ENCODE measurements around the gene RTP2. TPM values are rescaled to one million over a fixed set of nuclear protein-coding genes. Genes with fewer than 3 reads are reported as not detected.
"Not testable (repeated sequence)": the region's sequence is repeated elsewhere in the genome, so short reads cannot be mapped to it uniquely, and the experiment has no call there.

RTP2 gene
- total RNA-seq, 1 experiment from 2014 or later: not detected

DNA sequence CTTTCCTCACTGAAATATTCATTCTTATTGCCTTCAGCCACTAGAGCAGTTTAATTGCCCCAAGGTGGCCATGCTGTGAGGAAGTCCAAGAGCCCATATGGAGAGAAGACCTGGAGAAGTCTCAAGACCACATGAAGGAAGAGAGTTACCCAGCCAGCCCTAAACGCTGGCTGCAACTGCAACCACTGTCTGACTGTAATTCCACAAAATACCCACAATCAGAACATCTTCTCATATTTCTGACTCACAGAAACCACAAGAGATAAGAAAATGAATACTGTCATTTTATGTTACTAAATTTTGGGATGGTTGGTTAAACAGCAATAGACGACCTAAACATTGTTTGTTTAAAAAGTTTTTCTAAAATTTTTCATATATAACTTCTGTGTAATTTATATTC is 17.5 kb downstream of the RTP2 start:
- POLR2A ChIA-PET: no interaction called here
- intact Hi-C loops (cut with micrococcal nuclease; ENCODE audit: unreplicated experiment) (no loop called here), in situ Hi-C loops (cut with HindIII; ENCODE audit: low pct_unique_long_range_greater_than_20kb, low sequenced_read_pairs) (loop anchor here (25.0 kb wide), 1 partner anchor 373 kb away; no protein-coding TSS in a partner anchor)
- CTCF ChIA-PET: interaction anchor here (0.5 to 0.7 kb wide), 2 partner anchors 66 to 836 kb away, joined by 3 to 8 read pairs; no protein-coding TSS in a partner anchor
- no TSS peak for BruUV-seq (replicated peaks)
- TF ChIP-seq TCF7L2 (IDR thresholded peaks at IDR 0.05; ENCODE audit: low read depth, low read length): no peak
- TF ChIP-seq POLR2AphosphoS5 (IDR thresholded peaks at IDR 0.05; ENCODE audit: low read depth, low read length): no peak
- ATAC-seq (no peak), DNase-seq (ENCODE audit: low read depth, low spot score) (no peak)
- no peak overlapping the region for H3K4me3 ChIP-seq (ENCODE audit: low read depth in 2 of 2, low read length in 2 of 2)
- no peak overlapping the region for H3K27ac ChIP-seq (ENCODE audit: low read length)
- H3K4me1 ChIP-seq (ENCODE audit: control insufficient read depth, insufficient read depth, low read length): no peaks in the 10 kb centered on the region
- H3K36me3 ChIP-seq (ENCODE audit: control insufficient read depth, insufficient read depth, low read length): no peaks in the 10 kb centered on the region
- peaks cover 2% of the 10 kb centered on the region for H3K27me3 ChIP-seq (ENCODE audit: control insufficient read depth, insufficient read depth, low read length)
- H3K9me3 ChIP-seq (ENCODE audit: control insufficient read depth, insufficient read depth, low read depth, low read length): no peaks in the 10 kb centered on the region; the same call in 1 of the 2 replicates

DNA sequence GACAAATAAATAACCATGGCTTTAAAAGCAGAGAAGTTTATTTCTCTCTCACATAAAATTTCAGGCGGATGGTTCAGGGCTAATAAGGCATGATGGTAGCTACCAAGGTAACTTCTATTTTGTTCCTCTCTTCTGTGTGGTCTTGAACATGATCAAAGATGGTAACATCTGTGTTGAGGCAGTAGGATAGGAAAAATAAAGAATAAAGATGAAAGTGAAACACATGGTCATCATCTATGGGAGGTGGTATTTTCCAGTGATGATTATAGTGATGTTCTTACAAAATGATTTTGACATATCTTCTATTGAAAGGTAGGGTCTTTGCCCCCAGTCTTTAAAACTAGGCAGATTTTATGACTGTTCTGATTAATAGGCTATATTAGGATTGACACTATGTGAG is 17.9 kb downstream of the RTP2 start:
- ChIA-PET POLR2A (no interaction called here), CTCF (interaction anchor here (0.5 to 0.6 kb wide), 2 partner anchors 66 to 446 kb away, joined by 3 to 8 read pairs; no protein-coding TSS in a partner anchor)
- Histone ChIP-seq H3K4me1 (ENCODE audit: control insufficient read depth, insufficient read depth, low read length) (peaks cover under 1% of the 10 kb centered on the region; the same call in 1 of the 2 replicates), H3K27ac (ENCODE audit: low read length) (no peak overlapping the region), H3K4me3 (ENCODE audit: low read depth in 2 of 2, low read length in 2 of 2) (no peak overlapping the region), H3K9me3 (ENCODE audit: control insufficient read depth, insufficient read depth, low read depth, low read length) (no peaks in the 10 kb centered on the region; the same call in 1 of the 2 replicates), H3K36me3 (ENCODE audit: control insufficient read depth, insufficient read depth, low read length) (no peaks in the 10 kb centered on the region), H3K27me3 (ENCODE audit: control insufficient read depth, insufficient read depth, low read length) (peaks cover 2% of the 10 kb centered on the region)
- DNase-seq (ENCODE audit: low read depth, low spot score) (no peak), ATAC-seq (no peak)
- in situ Hi-C loops (cut with HindIII; ENCODE audit: low pct_unique_long_range_greater_than_20kb, low sequenced_read_pairs): loop anchor here (25.0 kb wide), 1 partner anchor 372 kb away; no protein-coding TSS in a partner anchor
- intact Hi-C loops (cut with micrococcal nuclease; ENCODE audit: unreplicated experiment): no loop called here
- TF ChIP-seq SIN3A (IDR thresholded peaks at IDR 0.05; ENCODE audit: borderline replicate concordance, insufficient read depth, low read depth, low read length) (no peak), POLR2AphosphoS5 (IDR thresholded peaks at IDR 0.05; ENCODE audit: low read depth, low read length) (no peak), TCF7L2 (IDR thresholded peaks at IDR 0.05; ENCODE audit: low read depth, low read length) (no peak)
- TF ChIP-seq, protein P1, sequence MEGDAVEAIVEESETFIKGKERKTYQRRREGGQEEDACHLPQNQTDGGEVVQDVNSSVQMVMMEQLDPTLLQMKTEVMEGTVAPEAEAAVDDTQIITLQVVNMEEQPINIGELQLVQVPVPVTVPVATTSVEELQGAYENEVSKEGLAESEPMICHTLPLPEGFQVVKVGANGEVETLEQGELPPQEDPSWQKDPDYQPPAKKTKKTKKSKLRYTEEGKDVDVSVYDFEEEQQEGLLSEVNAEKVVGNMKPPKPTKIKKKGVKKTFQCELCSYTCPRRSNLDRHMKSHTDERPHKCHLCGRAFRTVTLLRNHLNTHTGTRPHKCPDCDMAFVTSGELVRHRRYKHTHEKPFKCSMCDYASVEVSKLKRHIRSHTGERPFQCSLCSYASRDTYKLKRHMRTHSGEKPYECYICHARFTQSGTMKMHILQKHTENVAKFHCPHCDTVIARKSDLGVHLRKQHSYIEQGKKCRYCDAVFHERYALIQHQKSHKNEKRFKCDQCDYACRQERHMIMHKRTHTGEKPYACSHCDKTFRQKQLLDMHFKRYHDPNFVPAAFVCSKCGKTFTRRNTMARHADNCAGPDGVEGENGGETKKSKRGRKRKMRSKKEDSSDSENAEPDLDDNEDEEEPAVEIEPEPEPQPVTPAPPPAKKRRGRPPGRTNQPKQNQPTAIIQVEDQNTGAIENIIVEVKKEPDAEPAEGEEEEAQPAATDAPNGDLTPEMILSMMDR (IDR thresholded peaks at IDR 0.05): no peak
- TF ChIP-seq, protein P2, sequence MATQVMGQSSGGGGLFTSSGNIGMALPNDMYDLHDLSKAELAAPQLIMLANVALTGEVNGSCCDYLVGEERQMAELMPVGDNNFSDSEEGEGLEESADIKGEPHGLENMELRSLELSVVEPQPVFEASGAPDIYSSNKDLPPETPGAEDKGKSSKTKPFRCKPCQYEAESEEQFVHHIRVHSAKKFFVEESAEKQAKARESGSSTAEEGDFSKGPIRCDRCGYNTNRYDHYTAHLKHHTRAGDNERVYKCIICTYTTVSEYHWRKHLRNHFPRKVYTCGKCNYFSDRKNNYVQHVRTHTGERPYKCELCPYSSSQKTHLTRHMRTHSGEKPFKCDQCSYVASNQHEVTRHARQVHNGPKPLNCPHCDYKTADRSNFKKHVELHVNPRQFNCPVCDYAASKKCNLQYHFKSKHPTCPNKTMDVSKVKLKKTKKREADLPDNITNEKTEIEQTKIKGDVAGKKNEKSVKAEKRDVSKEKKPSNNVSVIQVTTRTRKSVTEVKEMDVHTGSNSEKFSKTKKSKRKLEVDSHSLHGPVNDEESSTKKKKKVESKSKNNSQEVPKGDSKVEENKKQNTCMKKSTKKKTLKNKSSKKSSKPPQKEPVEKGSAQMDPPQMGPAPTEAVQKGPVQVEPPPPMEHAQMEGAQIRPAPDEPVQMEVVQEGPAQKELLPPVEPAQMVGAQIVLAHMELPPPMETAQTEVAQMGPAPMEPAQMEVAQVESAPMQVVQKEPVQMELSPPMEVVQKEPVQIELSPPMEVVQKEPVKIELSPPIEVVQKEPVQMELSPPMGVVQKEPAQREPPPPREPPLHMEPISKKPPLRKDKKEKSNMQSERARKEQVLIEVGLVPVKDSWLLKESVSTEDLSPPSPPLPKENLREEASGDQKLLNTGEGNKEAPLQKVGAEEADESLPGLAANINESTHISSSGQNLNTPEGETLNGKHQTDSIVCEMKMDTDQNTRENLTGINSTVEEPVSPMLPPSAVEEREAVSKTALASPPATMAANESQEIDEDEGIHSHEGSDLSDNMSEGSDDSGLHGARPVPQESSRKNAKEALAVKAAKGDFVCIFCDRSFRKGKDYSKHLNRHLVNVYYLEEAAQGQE (IDR thresholded peaks at IDR 0.05; ENCODE audit: insufficient read depth in 1 of 2, low read depth in 2 of 2, low read length in 1 of 2): no peak
- no TSS peak for BruUV-seq (replicated peaks)

GRCh38 chr3:187681756-187682155 is 20.6 kb downstream of the RTP2 start:
- ATAC-seq; intact Hi-C loops (cut with micrococcal nuclease; ENCODE audit: unreplicated experiment); H3K9me3 ChIP-seq (ENCODE audit: control insufficient read depth, insufficient read depth, low read depth, low read length); H3K4me3 ChIP-seq (ENCODE audit: low read depth in 2 of 2, low read length in 2 of 2); H3K4me1 ChIP-seq (ENCODE audit: control insufficient read depth, insufficient read depth, low read length); POLR2A ChIA-PET; DNase-seq (ENCODE audit: low read depth, low spot score); H3K27ac ChIP-seq (ENCODE audit: low read length); H3K27me3 ChIP-seq (ENCODE audit: control insufficient read depth, insufficient read depth, low read length); H3K36me3 ChIP-seq (ENCODE audit: control insufficient read depth, insufficient read depth, low read length); BruUV-seq (replicated peaks): not testable (repeated sequence)
- in situ Hi-C loops (cut with HindIII; ENCODE audit: low pct_unique_long_range_greater_than_20kb, low sequenced_read_pairs): loop anchor here (25.0 kb wide), 1 partner anchor 369 kb away; no protein-coding TSS in a partner anchor
- CTCF ChIA-PET: interaction anchor here (0.7 to 1.2 kb wide), 4 partner anchors 64 to 846 kb away, joined by 3 to 8 read pairs (median 6); no protein-coding TSS in a partner anchor
